A549 treated with CORT108297 at 1 μM for 4 hours (cell line): ENCODE measurements around the gene TEX38. TPM values are rescaled to one million over a fixed set of nuclear protein-coding genes. Genes with fewer than 3 reads are reported as not detected.

Source experiments
- total RNA-seq: library from RNA; stranded (reverse); fragments of 200-300 nt; extraction: Qiagen RNA extraction; gene quantifications from 5 replicates; pipeline ENCODE4 v1.2.3, GENCODE V29; 2022

The TEX38 gene
- total RNA-seq = 0.15 TPM in 1 of 5 replicates, not detected in the others

DNA sequence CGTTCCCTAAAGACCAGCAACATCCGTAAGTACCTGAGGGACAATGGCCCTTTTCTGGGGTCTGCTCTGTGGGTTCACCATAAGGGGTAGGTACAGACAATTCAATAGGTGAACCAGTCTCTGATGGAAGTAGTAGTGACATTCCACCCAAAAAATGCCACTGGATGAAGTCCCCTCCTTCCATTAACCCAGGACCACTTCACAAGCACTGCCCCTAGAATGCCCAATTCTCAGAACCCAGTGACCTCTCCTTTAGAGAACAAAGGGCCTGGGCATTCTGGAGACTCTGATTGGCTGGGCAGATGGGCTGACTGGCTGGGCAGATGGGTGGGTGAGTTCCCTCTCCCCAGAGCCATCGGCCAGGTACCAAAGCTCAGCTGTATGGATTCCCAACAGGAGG, at the start of gene TEX38:
TSS of gene TEX38 (plus strand) at position 301 of the 400 bp plus-strand sequence. CDS start at position 382, 81 bp downstream.

DNA sequence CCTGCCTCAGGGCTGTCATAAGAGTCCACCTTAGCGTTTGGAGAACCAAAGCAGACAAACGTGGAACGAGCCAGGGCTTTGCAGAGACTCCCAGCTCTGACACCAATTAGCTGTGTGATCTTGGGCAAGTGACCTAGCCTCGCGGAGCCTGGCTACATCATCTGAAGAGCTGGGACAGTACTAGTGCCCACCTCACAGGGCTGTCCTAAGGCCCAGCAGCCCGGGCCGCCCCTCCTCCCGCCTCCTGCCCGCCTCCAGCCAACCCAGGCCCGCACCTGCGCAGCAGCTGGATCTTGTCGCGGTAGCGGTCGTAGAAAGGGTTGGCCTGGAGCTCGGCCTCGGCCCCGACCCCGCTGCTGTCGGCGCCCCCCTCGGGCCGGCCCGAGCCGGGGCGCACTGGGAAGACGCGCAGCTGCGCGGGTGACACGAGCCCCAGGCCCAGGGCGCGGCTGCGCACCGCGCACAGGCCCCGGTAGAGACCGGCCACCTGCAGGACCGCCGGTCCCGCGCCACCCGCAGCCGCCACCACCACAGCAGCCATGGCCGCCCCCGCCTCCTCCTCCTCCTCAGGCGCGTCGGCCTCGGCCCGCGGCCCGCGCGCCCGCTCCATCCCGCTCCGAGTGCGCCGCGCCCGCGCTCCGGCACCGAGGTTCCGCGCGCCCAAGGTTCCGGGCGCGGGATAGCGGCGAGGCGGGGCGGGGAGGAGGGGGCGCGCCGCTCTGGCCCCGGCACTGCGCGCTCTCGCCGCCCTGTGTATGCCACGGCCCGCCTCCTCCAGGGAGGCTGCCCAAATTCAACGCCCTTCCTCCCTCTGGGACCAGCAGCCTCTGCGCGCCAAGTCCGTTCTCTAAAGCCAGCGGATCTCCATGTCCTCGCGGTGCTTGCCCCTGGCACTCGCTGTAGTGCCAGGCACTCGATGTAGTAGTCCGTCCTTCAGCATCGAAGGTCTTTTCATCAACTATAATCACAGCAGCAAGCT, 3.6 kb upstream of the TEX38 start, which contains the start of gene ATPAF1:
TSS of gene ATPAF1 (minus strand) at position 583 of the 979 bp plus-strand sequence. CDS start at position 541, 42 bp downstream.

DNA sequence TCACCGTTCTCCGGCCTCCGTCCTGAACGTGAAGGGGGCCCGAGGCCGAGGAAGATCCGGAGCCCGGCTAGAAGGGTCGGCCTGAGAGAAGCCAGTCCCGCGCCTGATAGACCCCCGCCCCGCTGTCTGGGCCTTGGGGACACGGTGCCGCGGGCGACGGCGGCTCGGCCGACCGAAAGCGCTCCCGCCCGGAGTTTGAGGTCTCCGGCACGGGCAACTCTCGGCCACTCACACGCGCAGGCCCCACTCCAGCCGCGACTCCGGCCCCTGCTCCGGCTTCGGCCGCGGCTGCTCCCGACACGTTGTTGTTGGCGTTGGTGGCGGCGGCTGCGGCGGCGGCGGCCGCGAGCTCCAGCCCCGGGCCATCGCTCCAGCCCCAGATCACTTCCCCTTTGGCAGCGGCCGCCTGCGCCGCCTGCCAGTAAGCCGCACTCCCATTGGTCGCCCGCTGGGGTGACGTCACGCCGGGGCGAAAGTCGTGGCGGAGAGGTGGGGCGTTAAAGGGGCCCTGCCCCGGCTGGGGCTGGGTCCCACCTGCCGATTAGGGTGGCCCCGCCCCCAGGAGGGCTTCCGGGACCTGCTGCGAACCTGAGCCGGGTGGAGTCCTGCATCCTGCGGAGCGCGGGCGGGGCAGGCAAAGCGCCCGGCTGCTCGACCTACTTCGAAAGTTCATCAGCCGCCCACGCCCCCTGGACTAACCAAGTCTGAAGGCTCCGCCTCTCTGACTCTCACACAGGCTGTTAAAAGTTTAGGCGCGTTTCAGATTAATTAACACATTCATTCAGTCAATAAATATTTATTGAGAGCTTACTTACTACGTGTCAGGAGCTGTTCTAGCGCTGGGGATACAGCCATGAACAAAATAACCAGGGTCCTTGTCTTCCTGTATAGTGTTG, 47.3 kb downstream of the TEX38 start, which contains the start of gene EFCAB14:
TSS of gene EFCAB14 (minus strand) at position 388 of the 896 bp plus-strand sequence. CDS start 1,027 bp downstream, outside the sequence.

Other genes starting within 250 kb of the TEX38 start
- gene DMBX1, start 182.0 kb upstream of the TEX38 start, total RNA-seq = 0.68 to 1.3 TPM (median 1.2 TPM) in 5 replicates
- not detected in 5 replicates for gene KNCN, start 120.2 kb upstream of the TEX38 start, total RNA-seq
- 16.8 to 18.5 TPM (median 17.7 TPM) in 5 replicates for gene MKNK1, start 67.6 kb upstream of the TEX38 start, total RNA-seq
- 3.4 to 4.1 TPM (median 3.6 TPM) in 5 replicates for gene MOB3C, start 55.0 kb upstream of the TEX38 start, total RNA-seq
- gene ATPAF1, start 3.5 kb upstream of the TEX38 start, total RNA-seq = 31.3 to 33.4 TPM (median 33.1 TPM) in 5 replicates
- 20.5 to 27.8 TPM (median 25.7 TPM) in 5 replicates for gene EFCAB14, start 47.3 kb downstream of the TEX38 start, total RNA-seq
- not detected in 5 replicates for gene CYP4B1, start 127.2 kb downstream of the TEX38 start, total RNA-seq